Measurements from ENCODE around the gene OR2T35. TPM values are rescaled to one million over a fixed set of nuclear protein-coding genes. Genes with fewer than 3 reads are reported as not detected.

OR2T35 gene
- total and polyA plus RNA-seq, 2 experiments from 2014 or later: not detected

GRCh38 chr1:248597589-248597988 is 47.5 kb downstream of the OR2T35 start, which contains the start of gene OR2T10:
OR2T10 (minus strand) TSS chr1:248597700; CDS start chr1:248593768, 3,932 bp downstream.
- Histone ChIP-seq H3K79me2 (replicated peaks; ENCODE audit: insufficient read depth) (no peaks in the 10 kb centered on the region), H3K27ac (ENCODE audit: low read depth) (no peak within 1 kb of the TSS), H3K4me1 (ENCODE audit: insufficient read depth) (no peaks in the 10 kb centered on the region), H4K20me1 (replicated peaks; ENCODE audit: insufficient read depth) (no peaks in the 10 kb centered on the region), H3K4me2 (no peak within 1 kb of the TSS), H3K27me3 (ENCODE audit: insufficient read depth) (no peaks in the 10 kb centered on the region), H3K36me3 (ENCODE audit: insufficient read depth) (no peaks in the 10 kb centered on the region), H2AFZ (no peak within 1 kb of the TSS), H3K4me3 (no peak within 1 kb of the TSS), H3F3A (replicated peaks; ENCODE audit: low read depth) (no peaks in the 10 kb centered on the region), H3K9me2 (ENCODE audit: insufficient read depth) (no peaks in the 10 kb centered on the region)
- Mint-ChIP-seq H3K4me1 (no peaks in the 10 kb centered on the region), H3K36me3 (ENCODE audit: low read depth) (peaks cover 23% of the 10 kb centered on the region), H3K27me3 (ENCODE audit: insufficient read depth, low read depth, poor library complexity) (peaks cover 4% of the 10 kb centered on the region), H3K4me3 (no peak within 1 kb of the TSS), H3K9me3 (peaks cover 83% of the 10 kb centered on the region), H3K27ac (no peak within 1 kb of the TSS)
- ATAC-seq (no peak), DNase-seq (ENCODE audit: low spot score) (no peak)
- TF ChIP-seq ZNF114 (CRISPR knock-in tag; IDR thresholded peaks at IDR 0.05) (no peak), CTCF (conservative IDR thresholded peaks at IDR 0.05; ENCODE audit: low read depth in 2 of 2) (no peak), CREB1 (CRISPR knock-in tag; IDR thresholded peaks at IDR 0.05; ENCODE audit: low read depth) (no peak), EZH2 (IDR thresholded peaks at IDR 0.05; ENCODE audit: low read depth, unreplicated experiment) (no peak), NANOG (IDR thresholded peaks at IDR 0.05; ENCODE audit: borderline replicate concordance) (no peak), POLR2AphosphoS5 (IDR thresholded peaks at IDR 0.05; ENCODE audit: low read depth) (no peak), EZH2phosphoT487 (IDR thresholded peaks at IDR 0.05; ENCODE audit: unreplicated experiment) (no peak), ZNF331 (CRISPR knock-in tag; IDR thresholded peaks at IDR 0.05; ENCODE audit: low read depth) (no peak), STAT1 (IDR thresholded peaks at IDR 0.05; ENCODE audit: unreplicated experiment) (no peak), JUNB (IDR thresholded peaks at IDR 0.05; ENCODE audit: unreplicated experiment) (no peak)
- TF ChIP-seq, protein P1, sequence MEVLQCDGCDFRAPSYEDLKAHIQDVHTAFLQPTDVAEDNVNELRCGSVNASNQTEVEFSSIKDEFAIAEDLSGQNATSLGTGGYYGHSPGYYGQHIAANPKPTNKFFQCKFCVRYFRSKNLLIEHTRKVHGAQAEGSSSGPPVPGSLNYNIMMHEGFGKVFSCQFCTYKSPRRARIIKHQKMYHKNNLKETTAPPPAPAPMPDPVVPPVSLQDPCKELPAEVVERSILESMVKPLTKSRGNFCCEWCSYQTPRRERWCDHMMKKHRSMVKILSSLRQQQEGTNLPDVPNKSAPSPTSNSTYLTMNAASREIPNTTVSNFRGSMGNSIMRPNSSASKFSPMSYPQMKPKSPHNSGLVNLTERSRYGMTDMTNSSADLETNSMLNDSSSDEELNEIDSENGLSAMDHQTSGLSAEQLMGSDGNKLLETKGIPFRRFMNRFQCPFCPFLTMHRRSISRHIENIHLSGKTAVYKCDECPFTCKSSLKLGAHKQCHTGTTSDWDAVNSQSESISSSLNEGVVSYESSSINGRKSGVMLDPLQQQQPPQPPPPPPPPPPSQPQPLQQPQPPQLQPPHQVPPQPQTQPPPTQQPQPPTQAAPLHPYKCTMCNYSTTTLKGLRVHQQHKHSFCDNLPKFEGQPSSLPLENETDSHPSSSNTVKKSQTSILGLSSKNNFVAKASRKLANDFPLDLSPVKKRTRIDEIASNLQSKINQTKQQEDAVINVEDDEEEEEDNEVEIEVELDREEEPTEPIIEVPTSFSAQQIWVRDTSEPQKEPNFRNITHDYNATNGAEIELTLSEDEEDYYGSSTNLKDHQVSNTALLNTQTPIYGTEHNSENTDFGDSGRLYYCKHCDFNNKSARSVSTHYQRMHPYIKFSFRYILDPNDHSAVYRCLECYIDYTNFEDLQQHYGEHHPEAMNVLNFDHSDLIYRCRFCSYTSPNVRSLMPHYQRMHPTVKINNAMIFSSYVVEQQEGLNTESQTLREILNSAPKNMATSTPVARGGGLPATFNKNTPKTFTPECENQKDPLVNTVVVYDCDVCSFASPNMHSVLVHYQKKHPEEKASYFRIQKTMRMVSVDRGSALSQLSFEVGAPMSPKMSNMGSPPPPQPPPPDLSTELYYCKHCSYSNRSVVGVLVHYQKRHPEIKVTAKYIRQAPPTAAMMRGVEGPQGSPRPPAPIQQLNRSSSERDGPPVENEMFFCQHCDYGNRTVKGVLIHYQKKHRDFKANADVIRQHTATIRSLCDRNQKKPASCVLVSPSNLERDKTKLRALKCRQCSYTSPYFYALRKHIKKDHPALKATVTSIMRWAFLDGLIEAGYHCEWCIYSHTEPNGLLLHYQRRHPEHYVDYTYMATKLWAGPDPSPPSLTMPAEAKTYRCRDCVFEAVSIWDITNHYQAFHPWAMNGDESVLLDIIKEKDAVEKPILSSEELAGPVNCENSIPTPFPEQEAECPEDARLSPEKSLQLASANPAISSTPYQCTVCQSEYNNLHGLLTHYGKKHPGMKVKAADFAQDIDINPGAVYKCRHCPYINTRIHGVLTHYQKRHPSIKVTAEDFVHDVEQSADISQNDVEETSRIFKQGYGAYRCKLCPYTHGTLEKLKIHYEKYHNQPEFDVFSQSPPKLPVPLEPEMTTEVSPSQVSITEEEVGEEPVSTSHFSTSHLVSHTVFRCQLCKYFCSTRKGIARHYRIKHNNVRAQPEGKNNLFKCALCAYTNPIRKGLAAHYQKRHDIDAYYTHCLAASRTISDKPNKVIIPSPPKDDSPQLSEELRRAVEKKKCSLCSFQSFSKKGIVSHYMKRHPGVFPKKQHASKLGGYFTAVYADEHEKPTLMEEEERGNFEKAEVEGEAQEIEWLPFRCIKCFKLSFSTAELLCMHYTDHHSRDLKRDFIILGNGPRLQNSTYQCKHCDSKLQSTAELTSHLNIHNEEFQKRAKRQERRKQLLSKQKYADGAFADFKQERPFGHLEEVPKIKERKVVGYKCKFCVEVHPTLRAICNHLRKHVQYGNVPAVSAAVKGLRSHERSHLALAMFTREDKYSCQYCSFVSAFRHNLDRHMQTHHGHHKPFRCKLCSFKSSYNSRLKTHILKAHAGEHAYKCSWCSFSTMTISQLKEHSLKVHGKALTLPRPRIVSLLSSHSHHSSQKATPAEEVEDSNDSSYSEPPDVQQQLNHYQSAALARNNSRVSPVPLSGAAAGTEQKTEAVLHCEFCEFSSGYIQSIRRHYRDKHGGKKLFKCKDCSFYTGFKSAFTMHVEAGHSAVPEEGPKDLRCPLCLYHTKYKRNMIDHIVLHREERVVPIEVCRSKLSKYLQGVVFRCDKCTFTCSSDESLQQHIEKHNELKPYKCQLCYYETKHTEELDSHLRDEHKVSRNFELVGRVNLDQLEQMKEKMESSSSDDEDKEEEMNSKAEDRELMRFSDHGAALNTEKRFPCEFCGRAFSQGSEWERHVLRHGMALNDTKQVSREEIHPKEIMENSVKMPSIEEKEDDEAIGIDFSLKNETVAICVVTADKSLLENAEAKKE (CRISPR knock-in tag; IDR thresholded peaks at IDR 0.05): no peak
- TF ChIP-seq, protein P2, sequence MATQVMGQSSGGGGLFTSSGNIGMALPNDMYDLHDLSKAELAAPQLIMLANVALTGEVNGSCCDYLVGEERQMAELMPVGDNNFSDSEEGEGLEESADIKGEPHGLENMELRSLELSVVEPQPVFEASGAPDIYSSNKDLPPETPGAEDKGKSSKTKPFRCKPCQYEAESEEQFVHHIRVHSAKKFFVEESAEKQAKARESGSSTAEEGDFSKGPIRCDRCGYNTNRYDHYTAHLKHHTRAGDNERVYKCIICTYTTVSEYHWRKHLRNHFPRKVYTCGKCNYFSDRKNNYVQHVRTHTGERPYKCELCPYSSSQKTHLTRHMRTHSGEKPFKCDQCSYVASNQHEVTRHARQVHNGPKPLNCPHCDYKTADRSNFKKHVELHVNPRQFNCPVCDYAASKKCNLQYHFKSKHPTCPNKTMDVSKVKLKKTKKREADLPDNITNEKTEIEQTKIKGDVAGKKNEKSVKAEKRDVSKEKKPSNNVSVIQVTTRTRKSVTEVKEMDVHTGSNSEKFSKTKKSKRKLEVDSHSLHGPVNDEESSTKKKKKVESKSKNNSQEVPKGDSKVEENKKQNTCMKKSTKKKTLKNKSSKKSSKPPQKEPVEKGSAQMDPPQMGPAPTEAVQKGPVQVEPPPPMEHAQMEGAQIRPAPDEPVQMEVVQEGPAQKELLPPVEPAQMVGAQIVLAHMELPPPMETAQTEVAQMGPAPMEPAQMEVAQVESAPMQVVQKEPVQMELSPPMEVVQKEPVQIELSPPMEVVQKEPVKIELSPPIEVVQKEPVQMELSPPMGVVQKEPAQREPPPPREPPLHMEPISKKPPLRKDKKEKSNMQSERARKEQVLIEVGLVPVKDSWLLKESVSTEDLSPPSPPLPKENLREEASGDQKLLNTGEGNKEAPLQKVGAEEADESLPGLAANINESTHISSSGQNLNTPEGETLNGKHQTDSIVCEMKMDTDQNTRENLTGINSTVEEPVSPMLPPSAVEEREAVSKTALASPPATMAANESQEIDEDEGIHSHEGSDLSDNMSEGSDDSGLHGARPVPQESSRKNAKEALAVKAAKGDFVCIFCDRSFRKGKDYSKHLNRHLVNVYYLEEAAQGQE (IDR thresholded peaks at IDR 0.05; ENCODE audit: unreplicated experiment): no peak
- TF ChIP-seq, protein P3, sequence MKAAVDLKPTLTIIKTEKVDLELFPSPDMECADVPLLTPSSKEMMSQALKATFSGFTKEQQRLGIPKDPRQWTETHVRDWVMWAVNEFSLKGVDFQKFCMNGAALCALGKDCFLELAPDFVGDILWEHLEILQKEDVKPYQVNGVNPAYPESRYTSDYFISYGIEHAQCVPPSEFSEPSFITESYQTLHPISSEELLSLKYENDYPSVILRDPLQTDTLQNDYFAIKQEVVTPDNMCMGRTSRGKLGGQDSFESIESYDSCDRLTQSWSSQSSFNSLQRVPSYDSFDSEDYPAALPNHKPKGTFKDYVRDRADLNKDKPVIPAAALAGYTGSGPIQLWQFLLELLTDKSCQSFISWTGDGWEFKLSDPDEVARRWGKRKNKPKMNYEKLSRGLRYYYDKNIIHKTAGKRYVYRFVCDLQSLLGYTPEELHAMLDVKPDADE (IDR thresholded peaks at IDR 0.05): no peak

All from GM23338 (cell line).